ENCODE measurements around the gene TBX6. TPM values are rescaled to one million over a fixed set of nuclear protein-coding genes. Genes with fewer than 3 reads are reported as not detected.

TBX6 gene
- total RNA-seq, 2 donors from 2014 or later, result 3.0 to 6.3 TPM

DNA sequence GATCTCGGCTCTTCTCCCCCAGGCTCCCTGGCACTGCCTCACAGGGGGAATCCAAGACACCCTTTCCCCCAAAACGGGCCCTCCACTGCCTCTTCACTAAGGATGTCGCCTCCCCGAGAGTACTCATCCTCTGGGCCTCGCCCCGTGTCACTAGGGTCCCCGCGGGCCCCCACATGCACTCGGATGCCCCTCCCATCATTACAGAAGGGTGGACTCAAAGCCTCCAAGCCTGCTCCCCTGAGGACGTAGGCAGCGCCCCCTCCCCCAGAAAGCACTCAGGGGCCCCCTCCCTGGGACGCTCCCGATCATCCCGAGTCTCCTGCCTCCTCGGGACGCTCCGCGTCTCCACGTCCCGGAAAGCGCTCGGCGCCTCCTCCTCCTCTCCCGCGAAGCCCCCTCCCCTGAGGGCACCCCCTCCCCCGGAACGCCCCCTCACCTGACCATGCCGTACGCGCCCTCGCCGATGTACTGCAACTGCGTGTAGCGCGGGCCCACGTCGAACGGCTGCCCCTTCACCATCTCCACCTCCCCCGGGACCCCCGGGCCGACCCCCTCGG, 31.0 kb upstream of the TBX6 start:
- H3K27ac ChIP-seq (ENCODE audit: low read depth, low read length), result no peak overlapping the region
- peaks cover 8% of the 10 kb centered on the region for H3K4me1 Mint-ChIP-seq

DNA sequence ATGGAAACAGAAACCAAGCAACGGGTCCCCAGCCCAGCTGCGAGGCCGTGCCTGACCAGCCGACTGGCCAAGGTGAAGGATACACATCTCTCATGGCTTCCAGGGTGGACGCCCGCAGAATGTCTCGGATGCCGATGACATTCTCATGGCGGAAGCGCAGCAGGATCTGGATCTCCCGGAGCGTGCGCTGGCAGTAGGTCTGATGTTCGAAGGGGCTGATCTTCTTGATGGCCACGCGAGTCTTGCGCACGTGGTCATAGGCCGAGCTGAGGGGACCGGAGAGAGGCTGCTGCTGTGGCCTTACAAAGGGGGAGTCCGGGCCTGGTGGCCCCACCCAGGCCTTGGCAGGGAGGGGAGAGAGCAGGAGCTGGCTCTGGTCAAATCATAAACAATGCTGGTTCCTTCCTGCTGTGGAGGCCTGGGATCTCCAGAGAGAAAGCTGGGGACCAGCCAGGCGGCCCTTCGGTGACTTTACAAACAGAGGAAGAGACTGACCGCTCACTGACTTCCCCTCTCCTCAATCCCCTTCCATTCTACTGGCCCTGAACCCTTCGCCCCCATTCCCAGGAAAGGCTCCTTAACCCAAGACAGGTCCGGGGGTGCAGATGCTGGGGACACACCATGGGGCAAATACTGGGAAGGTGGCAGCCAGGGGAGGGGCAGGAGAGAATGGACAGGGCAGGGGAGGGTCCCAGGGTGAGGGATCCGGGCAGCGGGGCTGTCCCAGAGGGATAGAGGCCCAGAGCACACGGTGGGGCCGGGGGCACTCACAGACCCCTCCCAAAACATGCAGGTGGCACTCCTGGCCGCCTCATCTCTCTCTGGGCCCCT, 30.2 kb upstream of the TBX6 start:
- Histone ChIP-seq H3K4me3 (ENCODE audit: low read length) (peak overlapping the region; percentile 80), H3K36me3 (ENCODE audit: control insufficient read depth, insufficient read depth, low read length) (peaks cover 5% of the 10 kb centered on the region), H3K9ac (ENCODE audit: extremely low read depth, low read length, poor library complexity, severe bottlenecking) (peak overlapping the region; percentile 30), H3K27ac (ENCODE audit: low read depth, low read length) (peak overlapping the region; percentile 49), H3K27me3 (ENCODE audit: control insufficient read depth, insufficient read depth, low read length, poor library complexity, severe bottlenecking) (no peaks in the 10 kb centered on the region), H3K9me3 (ENCODE audit: control insufficient read depth, low read length) (no peaks in the 10 kb centered on the region), H3K4me1 (ENCODE audit: control insufficient read depth, insufficient read depth, low read length) (no peaks in the 10 kb centered on the region)
- H3K27ac Mint-ChIP-seq, result peak overlapping the region; percentile 50
- no peaks in the 10 kb centered on the region for H3K9me3 Mint-ChIP-seq
- peak; percentile 56 for DNase-seq
- H3K4me1 Mint-ChIP-seq, result peaks cover 8% of the 10 kb centered on the region
- H3K4me3 Mint-ChIP-seq, result peak overlapping the region; percentile 78
- 85 to 93% methylated on average over 16 to 31 of the region's 31 CpGs for WGBS, 2 experiments (ENCODE audit: insufficient coverage in 1 of 2, insufficient read length in 1 of 2)
- TF ChIP-seq, protein P1, sequence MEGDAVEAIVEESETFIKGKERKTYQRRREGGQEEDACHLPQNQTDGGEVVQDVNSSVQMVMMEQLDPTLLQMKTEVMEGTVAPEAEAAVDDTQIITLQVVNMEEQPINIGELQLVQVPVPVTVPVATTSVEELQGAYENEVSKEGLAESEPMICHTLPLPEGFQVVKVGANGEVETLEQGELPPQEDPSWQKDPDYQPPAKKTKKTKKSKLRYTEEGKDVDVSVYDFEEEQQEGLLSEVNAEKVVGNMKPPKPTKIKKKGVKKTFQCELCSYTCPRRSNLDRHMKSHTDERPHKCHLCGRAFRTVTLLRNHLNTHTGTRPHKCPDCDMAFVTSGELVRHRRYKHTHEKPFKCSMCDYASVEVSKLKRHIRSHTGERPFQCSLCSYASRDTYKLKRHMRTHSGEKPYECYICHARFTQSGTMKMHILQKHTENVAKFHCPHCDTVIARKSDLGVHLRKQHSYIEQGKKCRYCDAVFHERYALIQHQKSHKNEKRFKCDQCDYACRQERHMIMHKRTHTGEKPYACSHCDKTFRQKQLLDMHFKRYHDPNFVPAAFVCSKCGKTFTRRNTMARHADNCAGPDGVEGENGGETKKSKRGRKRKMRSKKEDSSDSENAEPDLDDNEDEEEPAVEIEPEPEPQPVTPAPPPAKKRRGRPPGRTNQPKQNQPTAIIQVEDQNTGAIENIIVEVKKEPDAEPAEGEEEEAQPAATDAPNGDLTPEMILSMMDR (conservative IDR thresholded peaks at IDR 0.05), result no peak
- no peaks in the 10 kb centered on the region for H3K27me3 Mint-ChIP-seq (ENCODE audit: insufficient read depth)
- H3K36me3 Mint-ChIP-seq (ENCODE audit: low read depth), result peaks cover 16% of the 10 kb centered on the region

More for the DNA sequence above, 31.0 kb upstream of the TBX6 start:
- Mint-ChIP-seq H3K36me3 (ENCODE audit: low read depth) (peaks cover 14% of the 10 kb centered on the region), H3K4me3 (peak overlapping the region; percentile 78), H3K27me3 (ENCODE audit: insufficient read depth) (no peaks in the 10 kb centered on the region), H3K9me3 (no peaks in the 10 kb centered on the region), H3K27ac (peak overlapping the region; percentile 39)
- Histone ChIP-seq H3K4me3 (ENCODE audit: low read length) (peak overlapping the region; percentile 80), H3K36me3 (ENCODE audit: control insufficient read depth, insufficient read depth, low read length) (peaks cover 5% of the 10 kb centered on the region), H3K9ac (ENCODE audit: extremely low read depth, low read length, poor library complexity, severe bottlenecking) (peak overlapping the region; percentile 30), H3K4me1 (ENCODE audit: control insufficient read depth, insufficient read depth, low read length) (no peaks in the 10 kb centered on the region), H3K27me3 (ENCODE audit: control insufficient read depth, insufficient read depth, low read length, poor library complexity, severe bottlenecking) (no peaks in the 10 kb centered on the region), H3K9me3 (ENCODE audit: control insufficient read depth, low read length) (no peaks in the 10 kb centered on the region)
- 2 to 6% methylated on average over 10 to 41 of the region's 42 CpGs for WGBS, 2 experiments (ENCODE audit: insufficient coverage in 1 of 2, insufficient read length in 1 of 2)
- TF ChIP-seq, protein P1 (conservative IDR thresholded peaks at IDR 0.05), result no peak
- no peak for DNase-seq

DNA sequence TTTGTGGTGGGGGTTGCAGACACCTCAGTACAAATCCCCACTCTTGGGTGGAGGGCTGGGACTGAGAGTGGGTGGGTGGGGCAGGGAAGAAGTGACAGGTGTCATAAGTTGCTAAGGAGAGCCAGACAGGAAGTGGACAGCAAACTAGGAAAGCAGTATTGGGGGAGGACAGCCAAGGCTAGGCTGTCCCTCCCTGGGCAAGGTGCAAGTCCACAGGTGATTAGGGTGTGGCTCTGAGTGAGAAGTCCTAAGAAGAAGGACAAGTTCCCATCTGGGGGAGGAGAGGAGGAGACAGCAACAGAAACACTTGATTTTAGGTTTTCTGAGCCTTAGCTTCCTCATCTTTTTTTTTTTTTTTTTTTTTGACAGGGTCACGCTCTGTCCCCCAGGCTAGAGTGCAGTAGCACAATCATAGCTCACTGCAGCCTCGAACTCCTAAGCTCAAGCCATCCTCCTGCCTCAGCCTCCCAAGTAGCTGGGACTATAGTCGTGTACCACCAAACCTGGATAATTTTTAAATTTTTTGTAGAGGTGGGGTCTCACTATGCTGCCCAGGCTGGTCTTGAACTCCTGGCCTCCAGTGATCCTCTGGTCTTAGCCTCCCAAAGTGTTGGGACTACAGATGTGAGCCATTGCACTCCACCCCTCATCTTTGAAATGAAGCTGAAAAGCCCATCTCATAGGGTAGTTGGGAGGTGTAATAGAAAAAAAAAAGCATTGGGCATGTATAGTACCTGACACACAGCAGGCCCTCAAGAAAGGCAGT, 28.8 kb upstream of the TBX6 start:
- Mint-ChIP-seq H3K27ac (no peak overlapping the region), H3K9me3 (no peaks in the 10 kb centered on the region), H3K27me3 (ENCODE audit: insufficient read depth) (no peaks in the 10 kb centered on the region), H3K36me3 (ENCODE audit: low read depth) (peaks cover 20% of the 10 kb centered on the region), H3K4me3 (no peak overlapping the region), H3K4me1 (peaks cover 8% of the 10 kb centered on the region)
- TF ChIP-seq, protein P1 (conservative IDR thresholded peaks at IDR 0.05), result no peak
- no peak overlapping the region for H3K27ac ChIP-seq (ENCODE audit: low read depth, low read length)
- H3K4me3 ChIP-seq (ENCODE audit: low read length), result no peak overlapping the region
- no peak for DNase-seq
- WGBS, 2 experiments (ENCODE audit: insufficient coverage in 1 of 2, insufficient read length in 1 of 2), result 96 to 100% methylated on average over 3 of the region's 3 CpGs
- H3K9me3 ChIP-seq (ENCODE audit: control insufficient read depth, low read length), result no peaks in the 10 kb centered on the region
- H3K4me1 ChIP-seq (ENCODE audit: control insufficient read depth, insufficient read depth, low read length), result no peaks in the 10 kb centered on the region
- no peaks in the 10 kb centered on the region for H3K27me3 ChIP-seq (ENCODE audit: control insufficient read depth, insufficient read depth, low read length, poor library complexity, severe bottlenecking)
- peaks cover 5% of the 10 kb centered on the region for H3K36me3 ChIP-seq (ENCODE audit: control insufficient read depth, insufficient read depth, low read length)
- no peak overlapping the region for H3K9ac ChIP-seq (ENCODE audit: extremely low read depth, low read length, poor library complexity, severe bottlenecking)

All from endodermal cell (in vitro differentiated cells).